ENCODE measurements around the gene TMEM178A.

Gene TMEM178A

GRCh38 chr2:39678170-39678569 is 12.5 kb downstream of the TMEM178A start:
- Histone ChIP-seq H3K9me2 (replicated peaks; ENCODE audit: insufficient read depth, low read length) (no peaks in the 10 kb centered on the region), H3K9me3 (replicated peaks; ENCODE audit: insufficient read depth, low read length) (no peaks in the 10 kb centered on the region), H4K20me1 (ENCODE audit: insufficient read depth, low read length) (no peaks in the 10 kb centered on the region), H3K27me3 (replicated peaks; ENCODE audit: insufficient read depth, low read length) (no peaks in the 10 kb centered on the region), H3K27ac (ENCODE audit: low read length) (no peak overlapping the region), H3K36me3 (replicated peaks; ENCODE audit: insufficient read depth, low read length) (no peaks in the 10 kb centered on the region), H2AFZ (ENCODE audit: low read length) (no peak overlapping the region), H3K4me2 (ENCODE audit: low read depth, low read length) (no peak overlapping the region), H3K9ac (ENCODE audit: low read length) (no peak overlapping the region), H3K79me2 (ENCODE audit: low read length) (no peaks in the 10 kb centered on the region), H3K4me1 (ENCODE audit: low read length) (no peaks in the 10 kb centered on the region), H3F3A (ENCODE audit: insufficient read depth, low read length) (no peaks in the 10 kb centered on the region), H3K4me3 (ENCODE audit: low read length) (no peak overlapping the region)
- TF ChIP-seq EZH2phosphoT487 (IDR thresholded peaks at IDR 0.05; ENCODE audit: low read length) (no peak), EZH2 (optimal IDR thresholded peaks at IDR 0.05; ENCODE audit: low read depth, low read length) (no peak), CTCF (IDR thresholded peaks at IDR 0.05; ENCODE audit: low read length) (no peak)
- DNase-seq: no peak

- no peak overlapping the region for H3K9ac ChIP-seq (ENCODE audit: low read length)
- H3K27ac ChIP-seq (ENCODE audit: low read length): no peak overlapping the region
- H3K27me3 ChIP-seq (replicated peaks; ENCODE audit: insufficient read depth, low read length): no peaks in the 10 kb centered on the region
- H3K36me3 ChIP-seq (replicated peaks; ENCODE audit: insufficient read depth, low read length): no peaks in the 10 kb centered on the region
- no peaks in the 10 kb centered on the region for H3K9me3 ChIP-seq (replicated peaks; ENCODE audit: insufficient read depth, low read length)
- TF ChIP-seq CTCF (IDR thresholded peaks at IDR 0.05; ENCODE audit: low read length): no peak
- TF ChIP-seq EZH2phosphoT487 (IDR thresholded peaks at IDR 0.05; ENCODE audit: low read length): no peak
- no peak for TF ChIP-seq EZH2 (optimal IDR thresholded peaks at IDR 0.05; ENCODE audit: low read depth, low read length)
- no peaks in the 10 kb centered on the region for H3F3A ChIP-seq (ENCODE audit: insufficient read depth, low read length)
- no peak overlapping the region for H2AFZ ChIP-seq (ENCODE audit: low read length)
- no peaks in the 10 kb centered on the region for H3K9me2 ChIP-seq (replicated peaks; ENCODE audit: insufficient read depth, low read length)
- no peak for DNase-seq
- no peak overlapping the region for H3K4me2 ChIP-seq (ENCODE audit: low read depth, low read length)
- no peak overlapping the region for H3K4me3 ChIP-seq (ENCODE audit: low read length)
- no peaks in the 10 kb centered on the region for H4K20me1 ChIP-seq (ENCODE audit: insufficient read depth, low read length)
- H3K79me2 ChIP-seq (ENCODE audit: low read length): no peaks in the 10 kb centered on the region
- no peaks in the 10 kb centered on the region for H3K4me1 ChIP-seq (ENCODE audit: low read length)
Measured at GRCh38 chr2:39679805-39680204, 14.1 kb downstream of the TMEM178A start.

- TF ChIP-seq EZH2phosphoT487 (IDR thresholded peaks at IDR 0.05; ENCODE audit: low read length) (no peak), EZH2 (optimal IDR thresholded peaks at IDR 0.05; ENCODE audit: low read depth, low read length) (no peak), CTCF (IDR thresholded peaks at IDR 0.05; ENCODE audit: low read length) (no peak)
- H2AFZ ChIP-seq (ENCODE audit: low read length): no peak overlapping the region
- H3K36me3 ChIP-seq (replicated peaks; ENCODE audit: insufficient read depth, low read length): no peaks in the 10 kb centered on the region
- no peaks in the 10 kb centered on the region for H4K20me1 ChIP-seq (ENCODE audit: insufficient read depth, low read length)
- no peak overlapping the region for H3K9ac ChIP-seq (ENCODE audit: low read length)
- H3K27ac ChIP-seq (ENCODE audit: low read length): no peak overlapping the region
- H3K27me3 ChIP-seq (replicated peaks; ENCODE audit: insufficient read depth, low read length): no peaks in the 10 kb centered on the region
- H3F3A ChIP-seq (ENCODE audit: insufficient read depth, low read length): no peaks in the 10 kb centered on the region
- DNase-seq: no peak
- no peaks in the 10 kb centered on the region for H3K4me1 ChIP-seq (ENCODE audit: low read length)
- H3K9me2 ChIP-seq (replicated peaks; ENCODE audit: insufficient read depth, low read length): no peaks in the 10 kb centered on the region
- H3K4me2 ChIP-seq (ENCODE audit: low read depth, low read length): no peak overlapping the region
- H3K79me2 ChIP-seq (ENCODE audit: low read length): no peaks in the 10 kb centered on the region
- H3K9me3 ChIP-seq (replicated peaks; ENCODE audit: insufficient read depth, low read length): no peaks in the 10 kb centered on the region
- no peak overlapping the region for H3K4me3 ChIP-seq (ENCODE audit: low read length)
Measured at GRCh38 chr2:39682066-39682692, 16.5 kb downstream of the TMEM178A start.
